A673 (cell line): ENCODE results near the gene SAP25. TPM values are rescaled to one million over a fixed set of nuclear protein-coding genes. Genes with fewer than 3 reads are reported as not detected.
"Not testable (repeated sequence)": the region's sequence is repeated elsewhere in the genome, so short reads cannot be mapped to it uniquely, and the experiment has no call there.

Source experiments
- BruUV-seq: library from RNA; stranded (reverse); fragments of 400-500 nt; replicated peaks from 2 replicates; lab custom pipeline; 2021; lab: Mats Ljungman, UMichigan
- CTCF ChIA-PET: fragments of 300-600 bp; sonication (Branson Sonifier 250); formaldehyde crosslinking; loops from one replicate; lab custom pipeline; 2022; ENCODE audit warnings: antibody characterized with exemption; lab: Charles Lee
- POLR2A ChIA-PET: fragments of 300-600 bp; sonication (Branson Sonifier 250); formaldehyde crosslinking; loops from one replicate; lab custom pipeline; 2022; ENCODE audit warnings: antibody characterized with exemption; ENCODE audit not compliant: low non-redundant PET; lab: Charles Lee
- DNase-seq: peaks from one replicate; pipeline ENCODE4 v3.0.0-alpha.2; 2015; ENCODE audit warnings: low spot score
- H3K27ac ChIP-seq: fragments of 200-600 bp; sonication (generic); 2 replicates; pipeline ENCODE4 v1.5.1; 2016; ENCODE audit warnings: mixed run types, low read depth, mild to moderate bottlenecking, mixed read lengths, antibody characterized with exemption, low read length; ENCODE audit not compliant: poor library complexity, severe bottlenecking
- H3K27me3 ChIP-seq: fragments of 200-600 bp; sonication (generic); replicated peaks from 2 replicates; pipeline ENCODE4 v1.6.1; 2017; ENCODE audit warnings: mixed run types, low read depth, mild to moderate bottlenecking, mixed read lengths, antibody characterized with exemption, low read length; ENCODE audit not compliant: insufficient read depth, poor library complexity
- H3K36me3 ChIP-seq: fragments of 200-600 bp; sonication (generic); 2 replicates; pipeline ENCODE4 v1.6.1; 2016; ENCODE audit warnings: mixed run types, mild to moderate bottlenecking, mixed read lengths, antibody characterized with exemption, low read length; ENCODE audit not compliant: insufficient read depth, poor library complexity, severe bottlenecking
- H3K4me1 ChIP-seq: fragments of 200-600 bp; sonication (generic); 2 replicates; pipeline ENCODE4 v1.6.1; 2017; ENCODE audit warnings: mixed run types, mild to moderate bottlenecking, mixed read lengths, antibody characterized with exemption, low read length; ENCODE audit not compliant: insufficient read depth, poor library complexity, severe bottlenecking
- H3K4me3 ChIP-seq: fragments of 200-600 bp; sonication (generic); 2 replicates; pipeline ENCODE4 v1.5.1; 2016; ENCODE audit warnings: low read depth, mixed run types, mild to moderate bottlenecking, mixed read lengths, low read length; ENCODE audit not compliant: poor library complexity, severe bottlenecking
- H3K9me3 ChIP-seq: fragments of 200-600 bp; sonication (generic); 2 replicates; pipeline ENCODE4 v1.6.1; 2016; ENCODE audit warnings: mixed run types, low read depth, mild to moderate bottlenecking, mixed read lengths, antibody characterized with exemption, low read length; ENCODE audit not compliant: poor library complexity, severe bottlenecking
- CTCF ChIP-seq: fragments of 300-800, 200-600 bp; sonication (generic); conservative IDR thresholded peaks from 2 replicates; pipeline ENCODE4 v1.5.1; 2017; ENCODE audit warnings: low read depth, mild to moderate bottlenecking, antibody characterized with exemption, low read length, moderate library complexity, mixed read lengths
- EZH2 ChIP-seq: fragments of 200-600 bp; sonication (generic); IDR thresholded peaks from 2 replicates; pipeline ENCODE4 v1.6.1; 2017; ENCODE audit warnings: borderline replicate concordance, low read depth, mild to moderate bottlenecking, mixed read lengths, antibody characterized with exemption, low read length; ENCODE audit not compliant: poor library complexity, severe bottlenecking
- intact Hi-C: fragments of 100-400 bp; cut with micrococcal nuclease; formaldehyde crosslinking; loops from one replicate; pipeline ENCODE4 v1.10.0; 2022; ENCODE audit not compliant: unreplicated experiment
- total RNA-seq: library from RNA; stranded (reverse); gene quantifications from 2 replicates; pipeline ENCODE4 v1.2.3, GENCODE V29; 2021

SAP25 gene
- total RNA-seq, 1 experiment from 2014 or later = 1.7 TPM

- CTCF ChIA-PET = interaction anchor here (0.6 to 0.9 kb wide), 2 partner anchors 10 to 104 kb away, joined by 8 read pairs; no protein-coding TSS in a partner anchor
- no peak for DNase-seq
- Histone ChIP-seq H3K4me3 (no peak overlapping the region), H3K27me3 (no peaks in the 10 kb centered on the region), H3K9me3 (no peaks in the 10 kb centered on the region), H3K27ac (no peak overlapping the region), H3K4me1 (peaks cover 12% of the 10 kb centered on the region), H3K36me3 (no peaks in the 10 kb centered on the region)
- no TSS peak for BruUV-seq
- POLR2A ChIA-PET = no interaction called here
- no peak for TF ChIP-seq CTCF
- no peak for TF ChIP-seq EZH2
- intact Hi-C loops = no loop called here
Measured at GRCh38 chr7:100565133-100565571, 8.5 kb downstream of the SAP25 start.

GRCh38 chr7:100564405-100564804, 9.3 kb downstream of the SAP25 start:
- H3K4me3 ChIP-seq, H3K9me3 ChIP-seq, H3K27me3 ChIP-seq, POLR2A ChIA-PET, H3K4me1 ChIP-seq, DNase-seq, H3K36me3 ChIP-seq, BruUV-seq, H3K27ac ChIP-seq: not testable (repeated sequence)
- CTCF ChIA-PET = interaction anchor here (0.7 to 1.5 kb wide), 5 partner anchors 9 to 181 kb away, joined by 3 to 5 read pairs (median 4); partner anchors contain the start of gene NYAP1
- intact Hi-C loops = loop anchor here (5.0 kb wide), 1 partner anchor 128 kb away; the partner anchor contains the start of gene GIGYF1

GRCh38 chr7:100563809-100564400, 9.8 kb downstream of the SAP25 start:
- Histone ChIP-seq H3K9me3 (no peaks in the 10 kb centered on the region), H3K36me3 (no peaks in the 10 kb centered on the region), H3K27me3 (no peaks in the 10 kb centered on the region), H3K4me1 (no peaks in the 10 kb centered on the region), H3K27ac (no peak overlapping the region), H3K4me3 (no peak overlapping the region)
- peak; percentile 95 for TF ChIP-seq CTCF
- TF ChIP-seq EZH2 = no peak
- CTCF ChIA-PET = interaction anchor here (0.6 to 1.5 kb wide), 6 partner anchors 9 to 182 kb away, joined by 3 to 5 read pairs (median 4); partner anchors contain the start of gene NYAP1
- intact Hi-C loops = loop anchor here (5.0 kb wide), 1 partner anchor 128 kb away; the partner anchor contains the start of gene GIGYF1
- BruUV-seq = no TSS peak
- peak; percentile 80 for DNase-seq
- POLR2A ChIA-PET = no interaction called here
